HG03095 (cell line): Measurements from ENCODE around the gene TENT5C.

ENCODE experiments used
- ATAC-seq: cut with Tn5 transposase; IDR thresholded peaks from one replicate; pipeline ENCODE4 v1.9.1; 2021; ENCODE audit warnings: moderate library complexity; ENCODE audit not compliant: unreplicated experiment

The TENT5C gene

DNA sequence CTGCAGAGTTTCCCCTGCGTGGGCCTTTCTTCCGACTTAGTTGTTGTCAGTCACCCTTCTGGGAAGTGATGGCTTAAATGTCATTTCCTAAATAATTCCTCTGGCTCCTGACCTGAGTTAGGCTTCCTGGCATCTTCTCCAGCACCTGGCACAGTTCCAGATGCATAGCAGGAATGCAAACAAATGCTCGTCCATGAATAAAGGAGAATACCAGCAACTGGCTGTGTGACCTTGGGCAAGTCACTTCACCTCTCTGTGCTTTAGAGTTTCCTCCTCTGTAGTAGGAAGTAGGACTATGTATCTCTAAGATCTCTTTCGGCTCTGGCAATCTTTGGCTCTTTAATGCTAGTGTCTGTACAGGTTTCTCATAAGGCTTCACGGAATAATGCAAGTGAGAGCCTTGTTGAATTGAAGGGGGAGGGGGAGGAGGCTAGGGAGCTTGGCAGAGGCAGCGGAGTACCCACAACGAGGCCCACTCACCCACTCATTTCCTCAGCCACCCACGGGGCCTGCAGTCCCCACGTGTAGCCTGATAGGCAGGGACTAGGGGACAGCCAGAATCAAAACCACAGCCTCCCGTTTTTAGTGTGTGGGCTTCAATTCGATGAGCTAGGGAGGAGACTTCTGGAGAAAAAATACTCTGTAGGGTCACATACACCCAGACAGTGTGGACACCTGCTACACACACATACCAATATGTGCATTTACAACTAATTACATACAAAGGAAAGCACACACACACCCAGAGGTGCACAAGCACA is 48.1 kb downstream of the TENT5C start:
- ATAC-seq, result peak; percentile 11

DNA sequence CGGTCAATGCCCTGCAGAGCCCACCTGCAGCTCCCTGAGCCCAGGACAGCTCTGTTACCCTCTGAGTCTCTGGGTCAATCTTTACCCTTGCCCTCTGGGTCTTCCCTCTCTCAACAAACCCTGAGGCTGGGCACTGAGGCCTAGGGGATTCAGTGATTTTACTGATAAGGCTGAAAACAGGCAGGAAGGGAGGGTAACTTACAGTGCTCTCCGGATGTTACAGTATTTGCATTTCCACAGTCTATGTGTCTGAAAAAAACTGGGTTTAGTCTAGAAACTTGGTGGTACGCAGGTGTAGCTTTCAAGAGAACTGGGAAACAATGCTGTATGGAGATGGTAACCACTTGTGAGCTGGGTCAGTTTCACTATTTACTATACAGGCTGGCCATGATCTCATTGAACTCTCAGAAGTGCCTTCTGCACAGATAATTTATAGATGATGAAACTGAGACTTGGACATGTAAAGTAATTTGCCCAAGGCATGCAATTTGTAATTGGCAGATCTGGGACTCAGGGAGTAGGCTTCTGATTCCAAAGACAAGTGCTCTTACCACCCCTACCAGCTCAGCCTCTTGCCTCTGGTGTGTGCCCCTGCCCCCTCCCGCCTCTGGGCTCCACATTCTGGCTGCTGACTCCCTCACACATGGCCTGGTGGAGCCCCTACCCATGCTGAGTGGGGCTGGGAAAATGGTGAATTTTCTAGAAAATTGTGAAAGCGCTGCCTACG is 48.8 kb downstream of the TENT5C start:
- ATAC-seq, result peak; percentile 76

DNA sequence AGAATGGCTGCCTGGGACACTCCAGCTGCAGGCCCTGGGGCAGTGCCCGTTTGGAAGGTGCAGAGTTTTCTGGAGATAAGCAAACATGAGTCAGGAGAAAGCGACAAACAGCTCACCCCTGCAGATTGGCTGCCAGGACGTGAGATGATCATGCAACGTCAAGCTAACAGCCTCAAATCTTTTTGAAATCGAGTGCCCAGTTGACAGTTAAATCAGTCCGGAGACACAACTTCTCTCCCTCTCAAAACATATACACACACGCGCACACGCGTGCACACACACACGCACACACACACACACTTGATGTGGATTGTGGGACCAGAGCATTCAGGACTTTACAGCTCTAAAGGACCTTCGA is 49.4 kb downstream of the TENT5C start:
- no peak for ATAC-seq

DNA sequence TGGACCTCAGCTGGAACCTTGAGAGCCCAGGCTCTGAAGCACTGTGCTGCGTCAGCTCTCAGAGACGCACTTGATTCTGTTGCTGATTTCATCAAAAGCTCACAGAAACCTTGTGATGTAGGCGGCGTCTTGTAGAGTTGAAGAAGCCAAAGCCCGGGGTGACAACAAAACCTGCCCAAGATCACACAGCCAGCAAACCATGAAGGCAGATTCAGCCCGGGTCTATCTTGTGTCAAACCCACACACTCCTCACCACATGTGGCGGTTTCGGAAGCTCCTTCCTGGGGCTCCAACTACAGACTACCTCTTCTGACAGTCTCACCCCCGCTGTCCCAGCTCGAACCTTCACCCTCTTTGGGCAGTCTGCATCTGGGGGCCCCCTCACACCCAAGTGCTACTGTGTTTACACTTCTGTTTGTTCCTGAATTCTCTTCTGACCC is 50.4 kb downstream of the TENT5C start:
- peak; percentile 45 for ATAC-seq

DNA sequence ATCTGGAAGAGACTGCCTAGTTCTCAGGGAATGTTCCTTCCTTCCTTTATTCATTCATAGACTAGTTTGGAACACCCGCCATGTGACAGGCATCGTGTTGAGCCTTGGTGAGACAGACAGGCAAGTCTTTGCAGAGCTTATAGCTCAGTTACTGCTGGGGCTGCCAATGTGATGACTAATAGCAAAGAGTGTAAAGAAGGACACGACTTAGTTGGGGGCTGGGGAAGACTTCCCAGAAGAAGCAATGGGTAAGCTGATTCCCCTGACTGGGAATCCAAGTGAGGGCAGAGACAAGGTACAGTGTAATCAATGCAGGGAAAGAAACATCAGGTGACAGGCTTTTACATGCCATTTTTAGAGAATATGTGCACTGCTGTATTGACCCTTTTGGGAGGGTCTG is 51.2 kb downstream of the TENT5C start:
- ATAC-seq, result no peak

DNA sequence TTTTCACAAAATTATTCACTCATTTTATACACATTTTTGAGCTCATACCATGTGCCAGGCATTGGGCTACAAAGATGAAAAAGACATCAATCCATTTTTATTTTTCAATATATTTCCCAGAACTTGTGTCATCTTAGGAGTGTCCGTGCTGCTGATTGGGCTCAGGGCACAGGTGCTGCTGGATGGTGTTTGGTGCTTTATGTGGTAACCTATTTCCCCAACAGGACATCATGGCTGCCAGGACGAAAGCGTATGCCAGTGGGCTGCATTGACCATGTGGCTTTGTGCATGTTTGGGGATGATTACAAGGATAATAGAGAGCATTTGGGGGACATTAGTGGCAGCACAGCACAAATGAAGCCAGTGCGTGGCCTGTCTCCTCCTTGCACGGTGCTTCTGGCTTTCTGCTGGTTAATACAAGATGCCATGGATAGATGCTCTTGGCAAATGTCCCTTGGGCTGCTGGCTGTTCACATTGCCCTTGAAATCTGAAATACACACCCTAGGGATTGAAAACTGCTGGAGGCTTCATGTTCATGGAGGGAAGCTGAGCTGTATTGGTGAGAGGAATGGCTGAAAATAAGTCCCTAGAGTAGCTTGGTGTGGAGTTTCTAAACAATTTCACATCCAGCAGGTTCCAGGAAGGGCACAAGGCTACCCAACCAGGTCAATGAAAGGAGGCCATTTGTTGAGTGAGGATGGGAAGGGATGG is 52.3 kb downstream of the TENT5C start:
- ATAC-seq, result no peak

DNA sequence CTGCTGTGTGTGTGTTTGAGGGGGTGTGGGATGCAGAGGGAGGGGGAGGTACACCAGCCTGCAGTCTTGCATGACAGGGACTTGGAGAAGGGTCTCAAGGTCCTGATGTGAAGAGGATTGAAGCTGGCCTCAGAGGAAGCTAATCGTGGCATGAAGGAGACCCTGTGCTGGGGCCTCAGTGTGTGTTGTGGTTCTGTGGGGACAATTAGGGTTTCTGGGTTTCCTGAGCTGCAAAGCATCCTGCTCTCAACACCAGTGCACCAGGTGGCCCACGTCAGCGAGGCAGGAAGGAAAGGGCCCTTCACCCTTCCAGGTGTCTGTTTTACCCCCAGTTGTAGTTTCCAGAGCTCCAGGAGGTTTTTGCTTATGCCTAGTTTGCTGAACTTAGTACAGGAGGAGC is 52.8 kb downstream of the TENT5C start:
- ATAC-seq, result peak; percentile 25

DNA sequence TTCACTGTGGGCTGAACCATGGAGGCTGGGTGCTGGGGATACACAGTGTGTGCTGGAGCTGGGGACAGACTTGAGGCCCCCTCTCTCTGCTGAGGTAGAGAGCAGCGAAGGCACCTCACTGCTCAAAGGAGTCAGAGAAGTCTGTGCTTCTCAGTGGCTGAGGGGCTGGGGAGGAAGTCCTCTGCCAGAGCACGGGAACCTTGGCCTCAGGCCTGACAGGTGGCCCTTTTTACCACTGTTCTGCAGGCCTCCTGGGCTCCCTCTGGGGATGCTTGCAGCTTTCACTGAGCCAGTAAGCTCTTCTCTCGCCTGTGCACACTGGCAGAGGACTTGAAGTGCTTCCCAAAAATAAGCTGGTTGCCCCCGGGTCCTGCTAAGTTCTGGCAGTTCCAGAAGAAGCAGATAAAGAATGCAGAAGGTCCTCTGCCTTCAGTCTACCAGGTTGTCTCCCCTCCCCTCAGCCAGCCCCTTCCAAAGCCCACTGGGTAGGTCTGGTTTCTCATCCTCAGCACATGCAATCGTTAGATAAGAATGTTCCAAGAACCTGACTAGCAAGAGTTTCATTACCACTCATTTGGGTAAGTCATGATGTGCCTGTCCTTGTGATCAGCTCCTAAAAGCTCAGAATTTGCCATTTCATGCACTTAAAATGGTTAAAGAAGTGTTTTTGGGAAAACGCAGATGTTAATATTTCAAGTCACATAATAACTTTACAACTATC is 53.9 kb downstream of the TENT5C start:
- ATAC-seq, result no peak

DNA sequence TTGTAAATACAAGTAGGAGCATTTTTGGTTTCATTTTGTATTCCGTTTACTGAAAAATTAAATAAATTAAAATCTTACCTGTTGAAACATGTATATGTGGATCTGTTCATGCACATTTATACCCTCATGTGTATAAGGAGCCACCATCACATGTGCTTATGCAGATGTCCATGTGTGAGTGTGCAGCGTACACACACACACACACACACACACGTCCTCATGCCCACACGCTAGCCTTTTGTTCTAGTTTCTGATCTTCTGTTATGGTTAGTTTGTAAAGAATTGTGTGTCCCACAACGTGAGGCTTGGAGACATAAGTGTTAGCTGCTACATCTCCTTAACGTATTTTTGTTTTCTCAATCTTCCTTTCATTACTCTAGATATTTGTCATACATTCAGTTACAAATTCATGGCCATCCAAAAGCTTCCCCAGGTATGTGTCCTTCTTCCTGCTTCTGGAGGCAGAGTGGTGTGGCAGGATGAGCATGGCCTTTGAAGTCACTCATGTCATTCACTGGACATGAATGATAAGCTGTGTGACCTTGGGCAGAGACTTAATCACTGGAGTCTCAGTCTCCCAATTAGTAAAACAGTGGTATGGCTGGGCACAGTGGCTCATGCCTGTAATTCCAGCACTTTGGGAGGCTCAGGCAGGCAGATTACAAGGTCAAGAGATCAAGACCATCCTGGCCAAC is 54.6 kb downstream of the TENT5C start:
- ATAC-seq, result no peak

DNA sequence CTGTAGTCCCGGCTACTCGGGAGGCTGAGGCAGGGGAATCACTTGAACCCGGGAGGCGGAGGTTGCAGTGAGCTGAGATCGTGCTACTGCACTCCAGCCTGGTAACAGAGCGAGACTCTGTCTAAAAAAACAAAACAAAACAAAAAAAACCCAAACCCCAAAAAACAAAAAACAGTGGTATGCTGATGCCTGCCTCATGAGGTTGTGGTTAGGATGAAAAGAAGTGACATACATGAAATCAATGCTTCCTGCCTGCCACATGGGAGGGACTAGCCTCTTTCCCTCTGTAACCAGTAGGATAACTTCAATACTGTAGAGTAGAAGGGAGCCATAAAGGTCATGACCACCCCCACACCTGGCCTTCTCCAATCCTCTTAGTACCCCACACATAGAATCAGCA is 55.2 kb downstream of the TENT5C start:
- ATAC-seq, result no peak

DNA sequence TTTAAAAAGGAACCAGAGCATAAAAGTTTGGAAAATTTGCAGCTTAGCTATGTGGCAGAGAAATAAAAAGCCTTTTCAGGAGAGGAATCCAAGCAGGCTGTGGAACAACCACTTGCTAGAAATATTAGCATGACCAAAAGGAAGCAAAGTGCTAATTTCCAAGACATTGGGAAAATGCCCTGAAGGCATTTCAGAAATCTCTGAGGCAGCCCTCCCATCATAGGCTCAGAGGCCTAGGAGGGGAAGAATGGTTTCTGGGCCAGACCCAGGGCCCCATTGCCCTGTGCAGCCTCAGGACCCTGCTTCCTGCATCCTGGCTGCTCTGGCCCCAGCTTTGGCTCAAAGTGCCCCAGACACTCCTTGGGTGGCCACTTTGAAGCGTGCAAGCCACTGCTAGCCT is 56.8 kb downstream of the TENT5C start:
- no peak for ATAC-seq

DNA sequence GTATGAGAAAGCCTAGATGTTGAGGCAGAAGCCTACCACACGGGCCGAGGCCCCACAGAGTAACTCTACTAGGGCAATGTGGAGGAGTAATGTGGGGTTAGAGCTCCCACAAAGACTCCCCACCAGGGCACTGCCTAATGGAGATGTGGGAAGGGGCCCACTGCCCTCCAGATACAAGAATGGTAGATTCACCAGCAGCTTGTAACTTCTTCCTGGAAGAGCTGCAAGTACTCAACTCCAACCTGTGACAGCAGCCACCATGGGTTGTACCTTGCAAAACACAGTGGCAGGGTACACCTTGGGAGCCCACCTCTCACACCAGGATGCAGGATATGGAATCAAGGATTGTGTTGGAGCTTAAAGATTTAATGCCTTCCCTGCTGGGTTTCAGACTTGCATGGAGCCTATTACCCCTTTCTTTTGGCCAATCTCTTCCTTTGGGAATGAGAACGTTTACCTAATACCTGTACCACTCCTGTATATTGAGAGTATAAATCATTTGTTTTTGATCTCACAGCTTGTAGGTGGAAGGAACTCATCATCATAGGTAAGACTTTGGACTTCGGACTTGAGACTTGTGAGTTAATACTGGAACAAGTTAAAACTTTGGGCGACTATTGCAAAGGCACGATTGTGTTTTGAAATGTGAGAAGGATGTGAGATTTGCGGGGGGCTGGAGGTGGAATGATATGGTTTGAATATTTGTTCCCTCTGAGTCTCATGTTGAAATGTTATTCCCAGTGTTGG is 57.5 kb downstream of the TENT5C start:
- no peak for ATAC-seq

DNA sequence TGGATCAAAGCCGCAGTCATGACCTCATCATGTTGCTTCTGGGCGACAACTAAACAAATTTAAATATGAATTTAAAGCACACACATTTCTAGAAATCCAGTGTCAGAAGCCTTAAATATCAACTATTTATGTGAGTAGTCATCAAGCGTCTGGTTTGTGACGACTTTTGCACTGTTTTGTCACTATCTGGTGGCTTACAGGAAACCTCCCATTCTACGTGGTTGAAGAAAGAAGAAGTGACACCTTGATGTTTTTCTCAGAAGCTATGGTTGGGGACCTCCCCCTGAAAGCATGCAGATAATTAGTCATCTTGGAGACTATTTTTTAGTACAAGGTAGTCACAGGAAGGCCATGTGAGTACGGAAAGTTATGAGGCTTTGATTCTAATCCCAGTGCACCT is 58.5 kb downstream of the TENT5C start:
- peak; percentile 92 for ATAC-seq

DNA sequence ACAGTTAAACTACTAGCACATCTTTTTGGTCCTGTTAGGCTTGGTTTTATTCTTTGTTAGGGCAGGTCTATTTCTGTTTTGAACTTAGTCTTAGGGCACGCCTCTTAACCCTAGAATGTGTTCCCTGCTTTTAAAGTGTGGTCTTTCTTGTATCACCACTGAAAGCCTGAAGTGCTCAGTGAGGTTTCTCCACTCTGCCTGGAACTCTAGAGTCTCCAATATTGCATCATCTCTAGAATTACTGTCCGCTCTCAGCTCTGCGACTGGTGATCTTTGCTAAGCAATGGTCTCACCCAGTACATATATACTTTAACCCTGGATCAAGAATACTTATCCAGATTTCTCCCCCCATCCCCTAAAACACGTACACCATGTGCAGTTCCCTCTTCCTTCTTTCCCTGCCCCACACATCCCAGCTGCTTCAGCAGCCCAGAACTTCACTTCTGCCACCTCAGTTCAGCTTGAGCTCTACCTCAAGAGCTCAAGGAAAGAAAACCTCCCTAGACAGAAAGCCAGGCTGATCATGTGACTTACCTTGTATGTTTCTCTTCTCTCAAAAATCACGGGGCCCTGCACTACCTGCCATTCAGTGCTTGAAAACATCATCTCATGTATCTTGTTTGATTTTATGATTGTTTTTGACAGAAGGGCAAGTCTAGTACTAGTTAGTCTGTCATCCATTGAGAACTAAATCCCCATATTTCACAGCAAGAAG is 59.9 kb downstream of the TENT5C start:
- ATAC-seq, result no peak

DNA sequence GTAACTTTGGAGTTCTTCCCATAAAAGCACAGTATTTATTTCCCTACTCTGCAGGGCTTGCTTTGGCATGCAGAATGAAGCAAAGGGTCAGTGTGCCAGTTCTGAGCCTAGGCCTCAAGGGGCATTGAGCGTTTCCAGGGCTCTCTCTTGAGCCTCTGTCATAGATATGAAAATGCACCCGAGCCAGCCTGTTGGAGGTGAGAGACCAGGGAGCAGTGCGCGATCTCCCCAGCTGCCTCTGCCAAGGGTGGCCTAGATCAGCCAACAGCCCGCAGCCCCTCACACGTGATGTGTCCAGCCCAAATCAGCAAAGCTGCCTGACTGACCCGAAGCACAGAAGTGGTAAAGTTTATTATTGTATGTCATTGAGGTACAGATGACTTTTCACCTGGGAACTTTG is 63.7 kb downstream of the TENT5C start:
- no peak for ATAC-seq

DNA sequence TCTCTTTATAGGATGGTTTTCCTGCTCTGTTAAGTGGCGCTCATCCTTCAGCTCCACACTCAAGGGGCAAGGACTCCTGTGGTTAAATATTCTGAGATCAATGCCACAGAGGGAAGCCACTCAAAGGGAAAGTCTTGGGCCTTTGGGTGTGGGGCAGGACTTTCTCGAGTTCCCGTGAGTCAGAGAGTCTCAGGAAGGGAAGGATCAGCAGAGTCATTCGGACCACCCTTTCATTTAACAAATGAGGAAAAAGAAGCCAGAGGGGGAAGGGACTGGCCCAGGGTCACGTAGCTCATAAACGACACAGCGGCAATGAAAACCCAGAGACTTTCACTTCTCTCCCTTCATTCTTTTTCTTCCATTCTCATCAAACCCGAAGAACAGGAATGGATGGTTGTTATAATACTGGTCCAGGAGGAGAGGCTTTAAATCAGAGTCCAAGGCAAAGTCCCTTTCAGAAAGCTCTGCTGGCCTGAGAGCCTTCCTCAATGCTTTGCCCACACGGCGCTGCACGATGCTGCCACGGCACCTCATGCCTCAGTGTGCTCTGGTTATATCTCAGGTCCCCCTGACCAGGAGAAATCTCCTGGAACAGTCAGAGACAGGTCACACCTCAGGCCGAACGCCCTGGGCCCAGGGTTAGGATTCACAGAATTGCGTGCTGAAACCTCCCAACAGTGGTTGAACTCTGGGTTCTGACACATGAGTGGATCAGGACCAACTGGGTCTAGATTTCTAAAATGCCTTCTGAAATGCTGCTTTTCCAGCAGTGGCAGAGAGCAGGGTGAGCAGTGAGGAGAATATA is 65.3 kb downstream of the TENT5C start:
- no peak for ATAC-seq

DNA sequence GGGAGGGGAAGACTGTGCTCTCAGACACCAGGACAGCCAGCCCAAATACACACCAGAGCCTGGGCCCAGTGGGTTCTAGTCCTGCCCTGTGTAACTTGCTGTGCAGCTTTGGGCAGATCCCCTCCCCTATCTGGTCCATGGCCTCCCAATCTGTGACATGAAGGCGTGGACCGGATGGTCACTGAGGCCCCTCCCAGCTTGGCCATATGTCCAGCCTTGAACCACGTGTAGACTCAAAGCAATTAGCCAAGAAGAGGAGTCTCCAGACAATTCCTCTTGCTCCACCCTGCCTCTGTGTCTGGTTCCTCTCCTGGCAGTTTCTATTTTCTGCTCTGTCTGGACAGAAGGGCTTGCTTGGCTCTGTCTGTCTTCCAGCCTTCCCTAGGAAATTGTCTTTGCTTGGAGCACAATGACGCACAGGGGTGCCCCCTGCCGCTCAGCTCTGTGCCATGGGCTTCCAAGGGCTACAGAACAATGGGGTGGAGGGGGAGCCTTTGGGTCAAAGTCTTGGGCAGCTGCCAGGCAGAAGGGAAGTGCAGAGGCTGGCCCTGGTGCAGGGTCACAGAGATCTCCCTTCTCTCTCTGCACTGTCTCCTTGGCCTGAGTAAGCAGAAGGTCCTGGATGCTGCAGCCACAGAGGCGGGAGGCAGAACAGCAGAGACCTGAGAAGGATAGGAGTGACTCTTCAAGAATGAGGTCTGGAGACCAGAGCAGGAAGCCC is 66.1 kb downstream of the TENT5C start:
- no peak for ATAC-seq

DNA sequence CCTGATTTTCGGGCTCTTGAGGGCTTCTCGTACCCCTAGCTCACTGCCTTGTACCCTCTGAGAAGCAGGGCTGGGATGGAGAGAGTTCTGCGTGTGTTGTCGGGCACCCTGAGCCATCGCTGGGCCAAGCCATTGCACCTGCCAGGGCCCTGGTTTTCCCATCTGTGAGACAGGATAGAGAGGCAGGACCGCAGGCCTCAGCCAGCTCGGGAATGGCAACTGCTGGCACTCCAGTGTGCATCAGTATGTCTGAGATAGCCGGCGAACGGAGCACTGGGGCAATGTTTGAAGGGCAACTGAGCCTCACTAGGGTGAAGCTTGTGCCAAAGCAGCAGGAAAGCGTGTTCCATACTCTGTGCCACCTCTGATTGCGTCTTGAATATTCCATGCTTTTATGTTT is 66.9 kb downstream of the TENT5C start:
- no peak for ATAC-seq
